Activated CD8-positive, alpha-beta memory T cell treated with anti-CD3 and anti-CD28 coated beads for 4 hours (primary cell): Measurements from ENCODE around the gene NRIP1.

Experiments
- DNase-seq, 2 donors: peaks; one replicate each; pipeline ENCODE4 v3.0.0-alpha.2; 2020; ENCODE audit warnings: low read depth in 2 of 2

NRIP1 gene

GRCh38 chr21:15006594-15007230 lies 58.1 kb downstream of the NRIP1 start:
- DNase-seq, result no peak

GRCh38 chr21:15005391-15005790 lies 59.4 kb downstream of the NRIP1 start:
- DNase-seq, result no peak

GRCh38 chr21:15004721-15005370 lies 60.0 kb downstream of the NRIP1 start:
- DNase-seq, result no peak

GRCh38 chr21:15003463-15004135 lies 61.2 kb downstream of the NRIP1 start:
- no peak for DNase-seq

- DNase-seq, result no peak
Measured at GRCh38 chr21:15001857-15002606, 62.8 kb downstream of the NRIP1 start.

GRCh38 chr21:15001113-15001512 lies 63.7 kb downstream of the NRIP1 start:
- no peak for DNase-seq

GRCh38 chr21:15000081-15000480 lies 64.7 kb downstream of the NRIP1 start:
- no peak for DNase-seq

- no peak for DNase-seq
Measured at GRCh38 chr21:14998784-14999183, 66.0 kb downstream of the NRIP1 start.

GRCh38 chr21:14998336-14998735 lies 66.5 kb downstream of the NRIP1 start:
- DNase-seq, result no peak

GRCh38 chr21:14995695-14996490 lies 68.9 kb downstream of the NRIP1 start:
- DNase-seq, result no peak

- no peak for DNase-seq
Measured at GRCh38 chr21:14995226-14995625, 69.6 kb downstream of the NRIP1 start.

GRCh38 chr21:14993115-14993514 lies 71.7 kb downstream of the NRIP1 start:
- no peak for DNase-seq

GRCh38 chr21:14991957-14992356 lies 72.8 kb downstream of the NRIP1 start:
- DNase-seq, result no peak

GRCh38 chr21:14989359-14989758 lies 75.4 kb downstream of the NRIP1 start:
- DNase-seq, result no peak

GRCh38 chr21:14988760-14989159 lies 76.0 kb downstream of the NRIP1 start:
- no peak for DNase-seq

GRCh38 chr21:14987370-14988170 lies 77.2 kb downstream of the NRIP1 start:
- no peak for DNase-seq

- DNase-seq, result no peak
Measured at GRCh38 chr21:14985306-14985705, 79.5 kb downstream of the NRIP1 start.

- DNase-seq, result no peak
Measured at GRCh38 chr21:14982336-14982735, 82.5 kb downstream of the NRIP1 start.

- DNase-seq, result no peak
Measured at GRCh38 chr21:14981246-14981645, 83.6 kb downstream of the NRIP1 start.

- no peak for DNase-seq
Measured at GRCh38 chr21:14979264-14979663, 85.5 kb downstream of the NRIP1 start.

- no peak for DNase-seq
Measured at GRCh38 chr21:14977814-14978213, 87.0 kb downstream of the NRIP1 start.
